ENCODE results near the gene MAP2K5.

DNA sequence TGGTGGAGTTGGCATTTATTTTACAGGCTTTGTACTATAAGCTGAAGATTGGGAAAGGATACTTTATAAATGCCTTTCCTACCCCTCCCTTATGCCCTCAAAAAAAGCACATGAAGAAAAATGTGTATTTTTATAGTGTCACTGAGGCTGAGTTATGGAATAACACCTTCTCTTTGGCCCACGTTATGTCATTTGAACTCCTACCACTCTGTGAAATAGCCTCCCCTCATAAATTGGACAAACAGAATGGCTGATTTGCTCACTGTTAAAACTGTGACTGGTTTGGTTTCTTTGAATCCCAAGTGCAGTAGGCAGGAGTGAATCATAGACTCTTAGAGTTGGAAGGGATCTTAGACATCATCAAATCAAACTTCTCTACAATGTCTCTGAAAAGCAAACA lies 187.6 kb downstream of the MAP2K5 start:
- TF ChIP-seq EZH2 (IDR thresholded peaks at IDR 0.05) = no peak
- TF ChIP-seq POLR2AphosphoS5 (IDR thresholded peaks at IDR 0.05; ENCODE audit: borderline replicate concordance, low read depth, low read length) = no peak
- TF ChIP-seq FOXP2 (optimal IDR thresholded peaks at IDR 0.05; ENCODE audit: control extremely low read depth, extremely low read length, insufficient read depth) = no peak

Measured in SK-N-MC (cell line).